Hepatic stellate cell (primary cell): ENCODE measurements around the gene DLG1.

Source experiments
- DNase-seq: peaks from one replicate; pipeline ENCODE4 v3.0.0; 2011; ENCODE audit warnings: low spot score

The DLG1 gene

GRCh38 chr3:197317250-197317963 is 19.0 kb upstream of the DLG1 start:
- no peak for DNase-seq

DNA sequence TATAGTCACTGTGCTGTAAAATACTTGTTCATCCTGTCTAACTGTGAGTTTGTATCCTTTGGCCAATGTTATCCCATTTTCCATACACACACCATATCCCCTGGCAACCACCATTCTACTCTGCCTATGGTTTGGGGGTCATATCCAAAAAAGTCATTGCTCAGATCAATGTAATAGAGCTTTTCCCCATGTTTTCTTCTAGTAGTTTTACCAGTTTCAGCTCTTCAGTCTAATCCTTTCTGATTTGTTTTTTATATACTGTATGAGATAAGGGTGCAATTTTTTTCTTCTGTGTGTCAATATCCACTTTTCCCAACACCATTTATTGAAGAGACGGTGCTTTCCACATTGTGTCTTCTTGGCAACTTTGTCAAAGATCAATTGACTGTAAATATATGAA is 14.0 kb upstream of the DLG1 start:
- no peak for DNase-seq

DNA sequence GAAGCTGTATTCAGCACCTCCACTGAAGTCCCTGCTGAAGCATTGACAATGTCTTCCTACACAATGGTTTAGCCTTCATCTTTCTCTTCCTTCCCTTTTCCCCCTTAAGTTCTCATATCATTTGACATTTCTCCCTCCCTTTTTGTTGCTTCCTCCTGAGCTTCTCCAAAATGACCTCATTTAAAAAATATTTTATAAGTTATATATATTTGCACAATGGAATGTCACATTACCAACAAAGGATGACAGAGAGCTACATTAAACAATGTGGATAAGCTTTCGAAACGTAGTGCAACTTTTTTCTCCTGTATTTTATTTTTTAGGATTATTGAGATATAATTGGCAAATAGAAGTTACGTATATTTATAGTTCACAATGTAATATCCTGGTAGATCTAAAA is 13.2 kb upstream of the DLG1 start:
- peak; percentile 29 for DNase-seq

DNA sequence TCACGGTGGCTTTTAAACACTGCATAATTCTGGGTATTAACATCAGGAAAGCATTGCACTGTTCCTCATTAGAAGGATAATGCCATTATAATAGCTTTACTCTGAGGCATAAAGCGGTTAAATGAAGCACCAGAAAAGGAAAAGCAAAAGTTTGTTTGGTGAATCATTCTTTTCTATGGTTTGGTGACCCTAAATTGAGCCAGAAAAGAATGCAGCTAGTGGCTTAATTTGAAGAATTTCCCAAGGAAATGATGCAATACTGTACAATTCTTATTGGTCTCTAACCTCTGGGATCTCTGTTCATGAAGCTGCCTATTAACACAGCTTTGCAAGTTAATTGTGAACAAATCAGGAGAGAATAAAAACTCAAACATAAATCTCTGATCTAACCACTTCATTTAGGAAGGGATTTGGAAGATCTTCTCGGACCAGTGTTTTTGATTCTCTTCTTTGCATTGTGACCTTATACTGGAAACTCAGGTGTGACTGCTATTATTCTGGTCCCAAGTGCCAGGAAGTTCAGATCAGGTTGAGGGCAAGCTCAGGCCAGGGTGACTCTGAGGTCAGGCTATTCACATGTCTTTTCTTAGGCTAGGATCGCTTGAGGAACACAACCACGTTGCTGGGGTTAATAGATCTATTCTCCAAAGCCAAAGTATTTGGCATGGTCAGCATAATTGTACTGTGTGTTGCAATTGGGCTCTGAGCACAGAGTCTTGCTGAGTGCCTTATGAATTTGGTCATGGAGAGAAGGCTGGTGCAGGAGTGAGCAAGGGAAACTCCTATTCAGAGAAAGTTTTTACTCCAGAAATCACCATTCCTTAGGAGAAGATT is 11.3 kb upstream of the DLG1 start:
- peak; percentile 75 for DNase-seq

DNA sequence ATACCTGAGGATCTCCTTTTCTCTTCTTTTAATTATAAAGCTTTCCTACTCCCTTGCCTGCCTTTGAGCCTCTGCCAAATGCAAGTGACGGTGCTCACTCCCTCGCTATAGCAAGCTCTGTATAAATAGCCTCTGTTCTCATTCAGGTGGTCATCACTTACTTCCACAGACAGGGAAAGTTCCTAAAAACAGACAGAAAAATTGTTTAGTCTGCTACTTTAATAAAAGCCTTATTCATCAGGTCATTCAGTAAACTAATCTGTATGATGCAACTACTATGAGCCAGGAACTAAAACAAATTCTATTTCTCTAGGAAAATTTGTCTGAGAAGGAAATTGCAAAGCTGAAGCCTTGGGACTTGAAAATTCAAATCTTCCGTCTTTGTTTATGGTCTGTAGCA is 10.2 kb upstream of the DLG1 start:
- DNase-seq: no peak

DNA sequence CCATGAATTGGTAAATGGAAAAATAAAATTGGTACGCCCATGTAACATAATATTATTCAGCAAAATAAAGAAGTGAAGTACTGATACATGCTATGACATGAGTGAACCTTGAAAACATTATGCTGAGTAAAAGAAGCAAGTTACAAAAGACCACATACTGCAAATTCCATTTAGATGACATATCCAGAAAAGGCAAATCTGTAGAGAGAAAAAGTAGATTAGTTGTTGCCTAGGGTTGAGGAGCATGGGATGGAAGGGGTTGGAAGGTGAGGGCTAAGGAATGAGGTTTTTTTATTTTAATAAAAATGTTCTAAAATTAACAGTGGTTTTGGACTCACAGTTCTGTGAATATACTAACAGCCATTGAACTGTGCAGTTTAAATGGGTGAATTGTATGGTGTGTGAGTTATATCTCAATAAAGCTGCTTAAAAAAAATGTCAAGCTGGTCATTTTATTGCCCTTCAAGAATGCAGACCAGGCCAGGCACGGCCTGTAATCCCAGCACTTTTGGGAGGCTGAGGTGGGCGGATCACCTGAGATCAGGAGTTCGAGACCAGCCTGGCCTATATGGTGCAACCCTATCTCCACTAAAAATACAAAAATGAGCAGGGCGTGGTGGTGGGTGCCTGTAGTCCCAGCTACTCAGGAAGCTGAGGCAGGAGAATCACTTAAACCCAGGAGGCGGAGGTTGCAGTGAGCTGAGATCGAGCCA is 8.1 kb upstream of the DLG1 start:
- peak; percentile 52 for DNase-seq

DNA sequence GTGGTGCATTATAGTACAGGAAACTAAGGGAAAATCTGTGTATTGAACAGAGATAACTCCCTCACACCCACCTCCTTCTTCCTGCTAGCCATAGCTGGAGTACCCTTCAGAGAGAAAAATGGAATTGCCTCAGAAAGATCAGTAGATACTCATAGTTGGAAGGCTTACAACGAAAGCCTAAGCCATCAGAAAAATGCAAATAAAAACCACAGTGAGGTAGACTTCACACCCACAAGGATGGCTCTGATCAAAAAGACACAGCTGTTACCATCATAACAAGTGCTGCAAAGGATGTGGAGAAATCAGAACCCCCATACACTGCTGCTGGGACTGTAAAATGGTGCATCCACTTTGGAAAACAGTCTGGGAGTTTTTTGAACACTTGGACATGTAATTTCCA is 7.4 kb upstream of the DLG1 start:
- no peak for DNase-seq

DNA sequence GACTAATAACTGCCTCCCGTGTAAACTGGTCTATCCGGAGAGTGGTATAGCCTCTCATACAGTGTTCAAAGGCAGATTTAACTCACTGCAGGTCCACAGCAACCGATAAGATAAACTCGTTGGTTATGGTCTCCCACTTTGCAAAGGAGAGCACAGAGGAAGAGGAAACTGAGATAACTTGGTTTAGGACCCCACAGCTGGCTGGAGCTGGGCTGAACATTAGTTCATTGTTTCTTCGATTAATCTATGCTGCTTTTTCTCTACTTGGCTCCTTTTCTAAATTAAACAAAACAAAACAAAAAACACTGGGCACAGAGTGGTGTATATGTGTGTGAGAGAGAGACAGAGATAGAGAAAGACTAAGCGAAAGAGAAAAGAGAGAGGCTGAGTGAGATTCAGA is 5.0 kb upstream of the DLG1 start:
- no peak for DNase-seq

- peak; percentile 83 for DNase-seq
These were observed 4.4 kb upstream of the DLG1 start for GRCh38 chr3:197302696-197303341.

DNA sequence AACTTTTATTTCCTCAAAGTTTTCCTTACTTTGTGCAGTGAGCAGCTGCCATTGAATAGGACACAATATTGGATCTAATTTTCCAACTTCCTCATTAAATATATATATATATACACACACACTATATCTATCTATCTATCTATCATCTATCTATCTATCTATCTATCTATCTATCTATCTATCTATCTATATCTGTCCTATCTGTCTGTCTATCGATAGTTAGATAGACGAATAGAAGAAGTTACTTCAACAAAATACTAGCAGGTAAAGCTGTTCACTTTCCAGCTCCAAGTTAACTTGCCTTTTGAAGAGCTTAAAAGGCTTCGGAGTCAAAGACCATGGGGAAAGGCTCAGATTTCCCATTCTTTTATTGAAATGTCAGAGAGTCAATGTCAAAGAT is 3.6 kb upstream of the DLG1 start:
- no peak for DNase-seq

- DNase-seq: no peak
These were observed 1.9 kb upstream of the DLG1 start for GRCh38 chr3:197300361-197300760.

GRCh38 chr3:197298945-197299854 is 788 bp upstream of the DLG1 start:
- DNase-seq: no peak

DNA sequence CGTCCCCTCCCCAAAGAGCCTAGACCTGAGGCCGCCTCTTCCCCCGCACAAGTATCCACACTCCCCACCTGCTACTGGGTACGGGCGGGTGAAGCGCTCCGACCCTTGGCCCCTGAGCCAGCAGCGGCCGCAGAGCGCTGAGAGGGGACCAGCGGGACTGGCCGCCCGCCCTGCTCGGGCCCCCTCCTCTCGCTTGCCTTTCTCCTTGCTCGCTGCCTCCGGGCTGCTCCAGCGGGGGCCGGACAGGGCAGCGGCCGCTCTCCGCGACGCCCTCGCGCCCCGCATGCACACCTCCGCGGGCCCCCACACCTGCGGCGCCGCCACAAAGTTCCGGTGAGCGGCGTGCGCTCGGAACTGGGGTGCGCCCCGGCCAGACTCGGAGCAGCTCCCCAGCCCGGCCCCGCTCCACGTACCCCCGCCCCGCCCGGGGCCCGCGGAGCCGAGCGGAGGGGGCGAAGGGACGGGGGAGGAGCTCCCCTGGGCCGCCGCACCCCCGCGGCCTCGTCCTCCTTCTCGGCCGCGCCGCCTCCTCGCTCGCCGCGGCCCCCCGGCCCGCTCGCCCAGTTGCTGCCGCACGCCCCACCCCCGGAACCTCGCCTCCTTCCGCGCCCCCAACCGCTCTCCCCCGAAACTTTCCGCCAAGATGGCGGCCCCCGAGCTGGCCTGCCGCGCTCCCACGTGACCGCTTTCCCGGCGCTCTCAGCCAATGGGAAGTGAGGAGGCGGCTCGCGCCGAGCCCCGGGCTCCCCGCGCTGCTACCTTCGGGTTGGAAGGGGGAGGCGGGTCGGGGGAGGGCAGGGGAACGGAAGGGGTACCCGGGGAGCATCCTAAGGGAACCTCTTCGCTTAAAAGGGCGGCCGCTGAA is 704 bp downstream of the DLG1 start:
- peak; percentile 95 for DNase-seq

DNA sequence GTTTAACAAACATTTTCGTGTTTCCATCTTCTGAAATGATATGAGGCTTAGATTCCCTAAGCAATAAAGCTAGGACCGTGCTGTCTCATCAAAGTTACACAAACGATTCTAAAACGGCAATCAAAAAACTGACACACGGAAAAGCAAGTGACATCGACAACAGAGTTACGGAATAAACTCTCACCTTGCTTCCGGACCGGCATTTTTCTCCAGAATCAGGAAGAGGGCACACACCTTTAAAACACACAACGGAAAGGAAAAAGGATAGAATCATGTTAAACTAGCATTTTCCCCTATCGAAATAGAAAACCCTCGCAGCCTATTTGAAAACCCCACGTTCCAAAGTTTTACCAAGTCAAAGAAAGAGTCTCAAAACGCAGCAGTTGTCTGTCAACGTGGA is 1.4 kb downstream of the DLG1 start:
- peak; percentile 15 for DNase-seq

DNA sequence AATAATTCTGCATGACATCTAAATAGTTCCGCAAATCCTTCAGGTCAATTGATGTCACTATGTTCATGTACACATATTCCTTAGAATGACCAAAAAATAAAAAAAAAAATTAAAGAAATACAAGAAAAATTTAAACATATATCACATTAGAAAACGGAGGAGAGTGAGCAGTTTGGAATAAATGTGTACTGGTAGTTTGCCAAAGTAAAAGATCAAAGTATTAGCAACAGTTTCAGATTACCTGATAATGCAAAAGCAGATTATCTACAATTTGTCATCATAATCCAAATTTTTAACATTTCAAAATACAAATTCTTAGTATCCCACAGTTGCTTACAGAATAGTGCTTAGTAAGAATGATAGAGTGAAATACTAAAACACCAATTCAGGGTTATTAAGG is 1.9 kb downstream of the DLG1 start:
- no peak for DNase-seq

GRCh38 chr3:197295871-197296270 is 2.5 kb downstream of the DLG1 start:
- DNase-seq: no peak

DNA sequence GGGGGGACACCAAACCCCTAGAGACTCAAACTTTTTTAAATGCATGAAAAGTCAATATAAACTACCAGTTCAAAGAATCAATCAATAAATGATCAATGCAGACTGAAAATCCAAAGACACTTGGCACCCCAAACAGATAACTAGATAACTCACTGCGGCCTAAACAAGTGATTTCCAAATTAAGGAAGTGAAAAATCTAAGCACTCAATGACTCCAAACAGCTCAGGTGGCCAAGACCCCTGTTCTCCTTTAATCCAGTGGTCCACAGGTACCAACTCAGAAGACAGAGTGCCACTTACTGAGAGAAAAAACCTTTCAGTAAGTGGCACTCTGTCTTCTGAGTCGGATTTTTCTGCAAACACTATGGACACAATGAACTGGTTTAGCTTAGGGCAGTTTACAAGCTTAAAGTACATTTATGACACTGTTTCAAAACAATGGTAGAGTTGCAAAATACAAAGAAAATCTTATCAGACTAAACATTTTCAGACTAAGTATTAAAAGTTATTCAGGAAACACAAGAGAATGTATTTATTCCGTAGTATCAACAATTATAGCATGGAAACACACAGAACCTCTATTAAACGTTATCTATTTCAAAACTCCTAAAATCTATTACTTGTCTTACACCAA is 4.7 kb downstream of the DLG1 start:
- no peak for DNase-seq

DNA sequence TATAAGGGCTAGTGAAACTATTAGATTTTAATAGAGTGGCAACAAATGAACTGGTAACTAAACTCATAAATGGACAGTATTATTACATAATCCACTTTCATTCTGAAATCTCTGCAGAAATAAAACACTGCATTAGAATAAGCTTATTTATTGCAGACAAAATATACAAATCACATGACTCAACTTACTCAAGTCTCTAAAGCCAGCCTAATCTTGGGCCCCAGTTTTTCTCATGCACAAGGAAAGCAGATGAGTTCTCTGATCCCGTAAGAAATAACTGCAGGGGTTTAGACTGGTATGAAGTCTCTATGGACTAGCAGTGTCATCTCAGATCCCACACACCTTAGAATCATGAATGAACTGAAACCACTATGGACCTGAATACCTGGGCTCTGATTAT is 5.8 kb downstream of the DLG1 start:
- DNase-seq: no peak

- DNase-seq: no peak
These were observed 6.2 kb downstream of the DLG1 start for GRCh38 chr3:197292083-197292646.

DNA sequence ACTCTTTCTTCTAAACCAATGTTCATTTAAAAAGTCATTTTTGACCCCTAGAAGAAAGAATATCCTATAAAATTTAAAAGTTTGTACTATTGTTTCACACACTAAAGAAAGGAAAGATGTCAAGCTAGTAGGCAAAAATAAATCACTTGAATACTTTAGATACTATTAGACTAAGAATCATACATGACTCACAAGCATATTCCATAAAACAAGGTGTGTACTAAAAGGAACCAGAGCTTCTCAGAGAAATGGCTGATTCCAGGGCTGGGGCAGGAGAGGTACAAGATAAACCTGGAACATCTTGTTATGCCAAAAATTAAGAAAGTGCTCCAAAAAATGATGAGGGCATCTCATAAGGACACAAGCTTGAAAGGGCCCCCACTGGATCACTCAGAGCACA is 8.7 kb downstream of the DLG1 start:
- no peak for DNase-seq
